ENCODE measurements around the gene PRDX5.

Gene PRDX5

GRCh38 chr11:64316672-64317324 lies 1.1 kb upstream of the PRDX5 start (continued):
- TF ChIP-seq, protein P1, sequence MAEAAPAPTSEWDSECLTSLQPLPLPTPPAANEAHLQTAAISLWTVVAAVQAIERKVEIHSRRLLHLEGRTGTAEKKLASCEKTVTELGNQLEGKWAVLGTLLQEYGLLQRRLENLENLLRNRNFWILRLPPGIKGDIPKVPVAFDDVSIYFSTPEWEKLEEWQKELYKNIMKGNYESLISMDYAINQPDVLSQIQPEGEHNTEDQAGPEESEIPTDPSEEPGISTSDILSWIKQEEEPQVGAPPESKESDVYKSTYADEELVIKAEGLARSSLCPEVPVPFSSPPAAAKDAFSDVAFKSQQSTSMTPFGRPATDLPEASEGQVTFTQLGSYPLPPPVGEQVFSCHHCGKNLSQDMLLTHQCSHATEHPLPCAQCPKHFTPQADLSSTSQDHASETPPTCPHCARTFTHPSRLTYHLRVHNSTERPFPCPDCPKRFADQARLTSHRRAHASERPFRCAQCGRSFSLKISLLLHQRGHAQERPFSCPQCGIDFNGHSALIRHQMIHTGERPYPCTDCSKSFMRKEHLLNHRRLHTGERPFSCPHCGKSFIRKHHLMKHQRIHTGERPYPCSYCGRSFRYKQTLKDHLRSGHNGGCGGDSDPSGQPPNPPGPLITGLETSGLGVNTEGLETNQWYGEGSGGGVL (tag by site-specific recombination; IDR thresholded peaks at IDR 0.05), result no peak
- TF ChIP-seq ZNF37A (tag by site-specific recombination; IDR thresholded peaks at IDR 0.05) (no peak), KLF7 (tag by site-specific recombination; IDR thresholded peaks at IDR 0.05; ENCODE audit: borderline replicate concordance) (no peak), ZNF391 (tag by site-specific recombination; IDR thresholded peaks at IDR 0.05; ENCODE audit: borderline replicate concordance, low read depth) (no peak), SCRT2 (tag by site-specific recombination; IDR thresholded peaks at IDR 0.05) (peak; percentile 64), ZNF155 (tag by site-specific recombination; IDR thresholded peaks at IDR 0.05) (no peak), ZNF600 (tag by site-specific recombination; IDR thresholded peaks at IDR 0.05) (0 out of 2 replicates have a peak, but pooled peaks have one; percentile 46), SCRT1 (tag by site-specific recombination; IDR thresholded peaks at IDR 0.05; ENCODE audit: borderline replicate concordance) (no peak), ZNF404 (tag by site-specific recombination; IDR thresholded peaks at IDR 0.05) (no peak), ZNF626 (tag by site-specific recombination; IDR thresholded peaks at IDR 0.05) (no peak), ZNF670 (tag by site-specific recombination; IDR thresholded peaks at IDR 0.05; ENCODE audit: low read depth) (no peak), PRDM1 (tag by site-specific recombination; IDR thresholded peaks at IDR 0.05) (no peak), ZNF677 (tag by site-specific recombination; IDR thresholded peaks at IDR 0.05) (no peak), MZF1 (tag by site-specific recombination; IDR thresholded peaks at IDR 0.05; ENCODE audit: borderline replicate concordance) (no peak), ZNF776 (tag by site-specific recombination; IDR thresholded peaks at IDR 0.05; ENCODE audit: borderline replicate concordance) (no peak), ZNF121 (tag by site-specific recombination; IDR thresholded peaks at IDR 0.05) (no peak), ZNF768 (tag by site-specific recombination; IDR thresholded peaks at IDR 0.05) (no peak), ATF2 (tag by site-specific recombination; IDR thresholded peaks at IDR 0.05; ENCODE audit: low read depth) (no peak), HOXD13 (CRISPR knock-in tag; IDR thresholded peaks at IDR 0.05; ENCODE audit: borderline replicate concordance) (no peak), HOXC10 (CRISPR knock-in tag; IDR thresholded peaks at IDR 0.05) (no peak), ZNF239 (tag by site-specific recombination; IDR thresholded peaks at IDR 0.05) (no peak), ZNF394 (tag by site-specific recombination; IDR thresholded peaks at IDR 0.05; ENCODE audit: borderline replicate concordance) (no peak), ZNF223 (tag by site-specific recombination; IDR thresholded peaks at IDR 0.05) (no peak), ZBTB8A (tag by site-specific recombination; IDR thresholded peaks at IDR 0.05) (peak; percentile 68), ZNF549 (tag by site-specific recombination; IDR thresholded peaks at IDR 0.05) (no peak), KLF8 (tag by site-specific recombination; IDR thresholded peaks at IDR 0.05) (0 out of 2 replicates have a peak, but pooled peaks have one; percentile 67), ZNF785 (tag by site-specific recombination; IDR thresholded peaks at IDR 0.05) (no peak), ZNF274 (IDR thresholded peaks at IDR 0.05; ENCODE audit: low read length) (no peak), ZNF274 (tag by site-specific recombination; IDR thresholded peaks at IDR 0.05; ENCODE audit: borderline replicate concordance) (no peak)
- TF ChIP-seq, protein P2, sequence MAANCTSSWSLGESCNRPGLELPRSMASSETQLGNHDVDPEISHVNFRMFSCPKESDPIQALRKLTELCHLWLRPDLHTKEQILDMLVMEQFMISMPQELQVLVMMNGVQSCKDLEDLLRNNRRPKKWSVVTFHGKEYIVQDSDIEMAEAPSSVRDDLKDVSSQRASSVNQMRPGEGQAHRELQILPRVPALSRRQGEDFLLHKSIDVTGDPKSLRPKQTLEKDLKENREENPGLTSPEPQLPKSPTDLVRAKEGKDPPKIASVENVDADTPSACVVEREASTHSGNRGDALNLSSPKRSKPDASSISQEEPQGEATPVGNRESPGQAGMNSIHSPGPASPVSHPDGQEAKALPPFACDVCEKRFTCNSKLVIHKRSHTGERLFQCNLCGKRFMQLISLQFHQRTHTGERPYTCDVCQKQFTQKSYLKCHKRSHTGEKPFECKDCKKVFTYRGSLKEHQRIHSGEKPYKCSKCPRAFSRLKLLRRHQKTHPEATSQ (tag by site-specific recombination; IDR thresholded peaks at IDR 0.05), result no peak
- TF ChIP-seq, protein P3, sequence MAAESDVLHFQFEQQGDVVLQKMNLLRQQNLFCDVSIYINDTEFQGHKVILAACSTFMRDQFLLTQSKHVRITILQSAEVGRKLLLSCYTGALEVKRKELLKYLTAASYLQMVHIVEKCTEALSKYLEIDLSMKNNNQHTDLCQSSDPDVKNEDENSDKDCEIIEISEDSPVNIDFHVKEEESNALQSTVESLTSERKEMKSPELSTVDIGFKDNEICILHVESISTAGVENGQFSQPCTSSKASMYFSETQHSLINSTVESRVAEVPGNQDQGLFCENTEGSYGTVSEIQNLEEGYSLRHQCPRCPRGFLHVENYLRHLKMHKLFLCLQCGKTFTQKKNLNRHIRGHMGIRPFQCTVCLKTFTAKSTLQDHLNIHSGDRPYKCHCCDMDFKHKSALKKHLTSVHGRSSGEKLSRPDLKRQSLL (tag by site-specific recombination; IDR thresholded peaks at IDR 0.05), result no peak
- TF ChIP-seq, protein P4, sequence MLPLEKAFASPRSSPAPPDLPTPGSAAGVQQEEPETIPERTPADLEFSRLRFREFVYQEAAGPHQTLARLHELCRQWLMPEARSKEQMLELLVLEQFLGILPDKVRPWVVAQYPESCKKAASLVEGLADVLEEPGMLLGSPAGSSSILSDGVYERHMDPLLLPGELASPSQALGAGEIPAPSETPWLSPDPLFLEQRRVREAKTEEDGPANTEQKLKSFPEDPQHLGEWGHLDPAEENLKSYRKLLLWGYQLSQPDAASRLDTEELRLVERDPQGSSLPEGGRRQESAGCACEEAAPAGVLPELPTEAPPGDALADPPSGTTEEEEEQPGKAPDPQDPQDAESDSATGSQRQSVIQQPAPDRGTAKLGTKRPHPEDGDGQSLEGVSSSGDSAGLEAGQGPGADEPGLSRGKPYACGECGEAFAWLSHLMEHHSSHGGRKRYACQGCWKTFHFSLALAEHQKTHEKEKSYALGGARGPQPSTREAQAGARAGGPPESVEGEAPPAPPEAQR (tag by site-specific recombination; IDR thresholded peaks at IDR 0.05), result no peak

All from HEK293 (cell line).